GM21528 (cell line): ENCODE measurements around the gene KCNMA1.
A peak's percentile ranks its signal among the peaks of the same experiment; 100 is the strongest.

Experiments
- ATAC-seq: cut with Tn5 transposase; IDR thresholded peaks from one replicate; pipeline ENCODE4 v1.9.1; 2021; ENCODE audit warnings: mild to moderate bottlenecking, moderate library complexity; ENCODE audit not compliant: unreplicated experiment, low FRiP score

The KCNMA1 gene

GRCh38 chr10:77005871-77006270 lies 631.7 kb downstream of the KCNMA1 start:
- ATAC-seq: no peak

- peak; percentile 48 for ATAC-seq
Observed at GRCh38 chr10:77004917-77005564, 632.6 kb downstream of the KCNMA1 start.

GRCh38 chr10:77002872-77003271 lies 634.7 kb downstream of the KCNMA1 start:
- no peak for ATAC-seq

- no peak for ATAC-seq
Observed at GRCh38 chr10:77001206-77001605, 636.4 kb downstream of the KCNMA1 start.

- no peak for ATAC-seq
Observed at GRCh38 chr10:76998451-76998850, 639.2 kb downstream of the KCNMA1 start.

GRCh38 chr10:76997631-76998030 lies 640.0 kb downstream of the KCNMA1 start:
- ATAC-seq: no peak

- no peak for ATAC-seq
Observed at GRCh38 chr10:76995023-76995422, 642.6 kb downstream of the KCNMA1 start.

- ATAC-seq: no peak
Observed at GRCh38 chr10:76993213-76993612, 644.4 kb downstream of the KCNMA1 start.

- no peak for ATAC-seq
Observed at GRCh38 chr10:76992467-76992866, 645.1 kb downstream of the KCNMA1 start.

GRCh38 chr10:76991621-76992020 lies 646.0 kb downstream of the KCNMA1 start:
- no peak for ATAC-seq

- ATAC-seq: no peak
Observed at GRCh38 chr10:76990561-76990960, 647.0 kb downstream of the KCNMA1 start.

GRCh38 chr10:76984559-76985443 lies 652.8 kb downstream of the KCNMA1 start:
- ATAC-seq: peak; percentile 89

- ATAC-seq: no peak
Observed at GRCh38 chr10:76983624-76984023, 654.0 kb downstream of the KCNMA1 start.

GRCh38 chr10:76982671-76983070 lies 654.9 kb downstream of the KCNMA1 start:
- no peak for ATAC-seq

- ATAC-seq: no peak
Observed at GRCh38 chr10:76981251-76981650, 656.4 kb downstream of the KCNMA1 start.

GRCh38 chr10:76977901-76978300 lies 659.7 kb downstream of the KCNMA1 start:
- no peak for ATAC-seq

GRCh38 chr10:76977046-76977445 lies 660.6 kb downstream of the KCNMA1 start:
- no peak for ATAC-seq

GRCh38 chr10:76976142-76976541 lies 661.5 kb downstream of the KCNMA1 start:
- ATAC-seq: no peak

- no peak for ATAC-seq
Observed at GRCh38 chr10:76975126-76975525, 662.5 kb downstream of the KCNMA1 start.

GRCh38 chr10:76974017-76974691 lies 663.5 kb downstream of the KCNMA1 start:
- no peak for ATAC-seq
